Measurements from ENCODE around the gene MYO10.

The MYO10 gene

GRCh38 chr5:16794269-16794913, 141.7 kb downstream of the MYO10 start:
- H3K4me3 ChIP-seq (ENCODE audit: low read length), result no peak overlapping the region
- TF ChIP-seq, protein P1, sequence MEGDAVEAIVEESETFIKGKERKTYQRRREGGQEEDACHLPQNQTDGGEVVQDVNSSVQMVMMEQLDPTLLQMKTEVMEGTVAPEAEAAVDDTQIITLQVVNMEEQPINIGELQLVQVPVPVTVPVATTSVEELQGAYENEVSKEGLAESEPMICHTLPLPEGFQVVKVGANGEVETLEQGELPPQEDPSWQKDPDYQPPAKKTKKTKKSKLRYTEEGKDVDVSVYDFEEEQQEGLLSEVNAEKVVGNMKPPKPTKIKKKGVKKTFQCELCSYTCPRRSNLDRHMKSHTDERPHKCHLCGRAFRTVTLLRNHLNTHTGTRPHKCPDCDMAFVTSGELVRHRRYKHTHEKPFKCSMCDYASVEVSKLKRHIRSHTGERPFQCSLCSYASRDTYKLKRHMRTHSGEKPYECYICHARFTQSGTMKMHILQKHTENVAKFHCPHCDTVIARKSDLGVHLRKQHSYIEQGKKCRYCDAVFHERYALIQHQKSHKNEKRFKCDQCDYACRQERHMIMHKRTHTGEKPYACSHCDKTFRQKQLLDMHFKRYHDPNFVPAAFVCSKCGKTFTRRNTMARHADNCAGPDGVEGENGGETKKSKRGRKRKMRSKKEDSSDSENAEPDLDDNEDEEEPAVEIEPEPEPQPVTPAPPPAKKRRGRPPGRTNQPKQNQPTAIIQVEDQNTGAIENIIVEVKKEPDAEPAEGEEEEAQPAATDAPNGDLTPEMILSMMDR (IDR thresholded peaks at IDR 0.05; ENCODE audit: insufficient read depth, low read depth, low read length, missing control alignments), result no peak

DNA sequence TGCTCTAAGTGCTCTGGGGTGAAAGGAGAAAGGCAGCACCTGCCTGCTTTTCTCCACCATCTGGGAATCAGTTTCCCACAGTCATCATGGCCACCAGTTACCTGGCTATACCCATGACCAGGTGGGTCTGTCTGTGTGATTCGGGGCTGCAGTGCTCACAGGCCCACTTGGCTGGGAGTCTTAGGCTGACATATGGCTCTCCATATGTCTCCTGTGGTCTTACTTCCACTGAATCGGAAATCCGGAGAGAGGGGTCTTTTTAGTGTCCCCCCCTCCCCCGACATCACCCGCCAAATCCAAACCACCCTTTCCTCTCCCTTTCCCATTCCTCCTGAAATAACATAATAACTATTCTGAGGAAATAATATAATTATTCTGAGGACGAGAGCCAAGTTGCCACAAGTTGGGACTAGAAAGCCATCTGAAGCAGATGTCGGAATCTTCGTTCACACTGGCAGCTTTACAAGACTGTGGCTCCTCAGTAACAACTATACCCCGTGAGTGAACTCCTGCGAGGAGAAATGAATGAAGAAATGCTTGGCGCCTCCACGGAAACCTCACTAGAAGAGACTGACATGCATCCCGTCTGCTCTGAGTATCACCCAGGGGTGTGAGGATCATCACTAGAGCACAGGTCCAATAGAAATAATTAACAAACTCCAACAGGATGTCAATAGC, 143.4 kb downstream of the MYO10 start:
- TF ChIP-seq, protein P1 (IDR thresholded peaks at IDR 0.05; ENCODE audit: insufficient read depth, low read depth, low read length, missing control alignments), result no peak
- no peak for DNase-seq (ENCODE audit: low read depth)
- H3K4me3 ChIP-seq (ENCODE audit: low read length), result no peak overlapping the region

More at GRCh38 chr5:16794269-16794913, 141.7 kb downstream of the MYO10 start:
- no peak for DNase-seq (ENCODE audit: low read depth)

GRCh38 chr5:16791904-16792597, 144.0 kb downstream of the MYO10 start:
- DNase-seq (ENCODE audit: low read depth), result no peak
- no peak overlapping the region for H3K4me3 ChIP-seq (ENCODE audit: low read length)
- TF ChIP-seq, protein P1 (IDR thresholded peaks at IDR 0.05; ENCODE audit: insufficient read depth, low read depth, low read length, missing control alignments), result no peak

- TF ChIP-seq, protein P1 (IDR thresholded peaks at IDR 0.05; ENCODE audit: insufficient read depth, low read depth, low read length, missing control alignments), result peak; percentile 66
- DNase-seq (ENCODE audit: low read depth), result peak; percentile 64
Measured at GRCh38 chr5:16791036-16791705, 144.9 kb downstream of the MYO10 start.

DNA sequence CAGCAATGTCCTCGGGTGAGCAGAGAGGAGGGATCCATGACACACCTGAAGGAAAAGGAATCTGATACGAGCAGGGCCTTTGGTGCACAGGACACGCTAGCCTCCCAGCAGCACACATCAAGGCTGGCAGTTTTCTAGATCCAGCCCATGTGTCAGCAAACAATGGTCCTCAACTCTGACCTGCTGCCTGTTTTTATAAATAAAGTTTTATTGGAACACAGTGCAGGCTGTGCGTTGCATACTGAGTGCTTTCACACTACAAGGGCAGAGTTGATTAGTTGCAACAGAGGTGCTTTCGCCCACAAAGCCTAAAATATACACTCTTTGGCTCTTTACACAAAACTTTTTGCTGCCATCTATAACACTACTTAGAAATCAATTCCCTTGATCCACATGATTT, 147.1 kb downstream of the MYO10 start:
- H3K4me3 ChIP-seq (ENCODE audit: low read length), result no peak overlapping the region
- no peak for DNase-seq (ENCODE audit: low read depth)
- TF ChIP-seq, protein P1 (IDR thresholded peaks at IDR 0.05; ENCODE audit: insufficient read depth, low read depth, low read length, missing control alignments), result no peak

More at GRCh38 chr5:16791036-16791705, 144.9 kb downstream of the MYO10 start:
- no peak overlapping the region for H3K4me3 ChIP-seq (ENCODE audit: low read length)

DNA sequence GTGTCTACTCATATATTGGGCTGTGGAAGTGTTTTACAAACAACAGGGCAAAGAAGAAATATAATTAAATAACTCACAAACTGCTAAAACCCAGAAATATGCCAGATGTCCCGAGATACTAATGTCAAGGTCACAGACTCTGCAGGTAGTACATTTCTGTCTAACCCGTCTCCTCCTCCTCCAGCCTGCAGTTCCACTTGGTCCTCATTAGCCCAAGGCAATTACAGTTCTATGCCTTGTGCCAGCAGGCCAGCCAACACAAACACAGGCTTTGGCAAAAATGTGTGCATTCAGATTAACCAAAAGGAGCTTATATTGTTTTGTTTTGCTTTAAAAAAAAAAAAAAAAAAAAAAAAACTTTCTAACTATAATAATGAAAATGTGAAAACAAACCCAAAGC, 148.8 kb downstream of the MYO10 start:
- no peak for DNase-seq (ENCODE audit: low read depth)
- TF ChIP-seq, protein P1 (IDR thresholded peaks at IDR 0.05; ENCODE audit: insufficient read depth, low read depth, low read length, missing control alignments), result no peak
- no peak overlapping the region for H3K4me3 ChIP-seq (ENCODE audit: low read length)
